NCI-H345 (cell line): ENCODE results near the gene ARRB2.
"Not testable (repeated sequence)": the region's sequence is repeated elsewhere in the genome, so short reads cannot be mapped to it uniquely, and the experiment has no call there.

Experiments
- DNase-seq: peaks from one replicate; lab custom pipeline; 2025; lab: John Stamatoyannopoulos, UW

The ARRB2 gene

GRCh38 chr17:4709794-4710692 lies at the start of gene ARRB2:
Gene ARRB2, plus strand, starts transcription at chr17:4710632. Its CDS starts 90 bp downstream, at chr17:4710722.
- peak; percentile 94 for DNase-seq

DNA sequence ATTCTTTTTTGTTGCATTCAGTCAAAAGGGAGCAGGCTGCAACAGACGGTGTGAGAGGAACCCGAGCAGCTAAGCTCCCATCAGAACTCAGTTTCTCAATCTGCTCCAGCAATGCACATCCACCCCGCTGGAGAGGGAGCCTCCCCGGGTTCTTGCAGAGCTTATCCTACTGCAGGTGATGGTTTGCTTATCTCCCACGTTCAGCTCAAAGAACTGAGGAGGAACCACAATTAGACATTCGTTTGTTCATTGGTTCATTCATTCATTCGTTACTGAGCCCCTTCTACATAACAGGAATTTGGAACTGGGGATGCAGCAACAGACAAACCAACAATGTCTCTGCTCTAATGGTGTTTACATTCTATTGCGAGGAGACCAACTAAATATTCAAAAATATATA lies 46.7 kb upstream of the ARRB2 start:
- no peak for DNase-seq

DNA sequence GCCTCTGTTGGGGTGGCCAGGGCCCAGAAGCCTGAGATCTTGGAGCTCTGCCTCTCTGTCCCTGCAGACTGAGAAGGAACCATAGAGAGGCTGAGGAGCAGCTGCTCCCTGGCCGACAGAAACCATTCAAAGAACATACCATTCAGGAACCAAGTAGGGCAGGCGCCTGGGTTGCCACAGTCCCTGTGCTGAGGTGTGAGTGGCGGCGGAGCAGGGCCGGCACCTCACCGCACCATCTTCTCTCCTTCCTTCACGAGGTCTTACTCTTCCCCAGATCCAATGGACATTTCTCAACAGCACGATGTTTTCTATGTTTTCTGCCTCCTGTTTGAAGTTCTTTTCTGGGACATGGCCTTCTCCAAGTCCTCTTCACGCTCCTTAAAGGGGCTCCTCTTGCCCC lies 46.2 kb upstream of the ARRB2 start:
- no peak for DNase-seq

GRCh38 chr17:4665027-4665426 lies 45.4 kb upstream of the ARRB2 start:
- DNase-seq = no peak

GRCh38 chr17:4666296-4666695 lies 44.1 kb upstream of the ARRB2 start:
- DNase-seq = no peak

DNA sequence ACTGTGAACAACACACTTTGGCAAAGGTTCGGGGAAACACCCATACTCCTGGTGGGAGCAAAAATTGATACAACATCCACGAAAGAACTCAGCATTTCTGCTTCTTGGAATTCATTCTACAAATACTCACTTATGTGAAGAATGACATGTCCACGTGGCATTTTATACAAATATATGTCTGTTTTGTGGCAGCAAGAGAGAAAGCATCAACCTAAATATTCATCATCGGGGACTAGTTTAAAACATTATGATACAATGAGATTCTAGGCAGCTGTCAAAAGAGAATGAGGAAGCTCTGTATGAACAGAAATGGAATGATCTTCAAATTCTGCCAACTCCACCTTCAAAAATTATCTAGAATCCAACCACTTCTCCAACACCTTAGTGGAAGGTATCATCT lies 43.3 kb upstream of the ARRB2 start:
- DNase-seq = no peak

DNA sequence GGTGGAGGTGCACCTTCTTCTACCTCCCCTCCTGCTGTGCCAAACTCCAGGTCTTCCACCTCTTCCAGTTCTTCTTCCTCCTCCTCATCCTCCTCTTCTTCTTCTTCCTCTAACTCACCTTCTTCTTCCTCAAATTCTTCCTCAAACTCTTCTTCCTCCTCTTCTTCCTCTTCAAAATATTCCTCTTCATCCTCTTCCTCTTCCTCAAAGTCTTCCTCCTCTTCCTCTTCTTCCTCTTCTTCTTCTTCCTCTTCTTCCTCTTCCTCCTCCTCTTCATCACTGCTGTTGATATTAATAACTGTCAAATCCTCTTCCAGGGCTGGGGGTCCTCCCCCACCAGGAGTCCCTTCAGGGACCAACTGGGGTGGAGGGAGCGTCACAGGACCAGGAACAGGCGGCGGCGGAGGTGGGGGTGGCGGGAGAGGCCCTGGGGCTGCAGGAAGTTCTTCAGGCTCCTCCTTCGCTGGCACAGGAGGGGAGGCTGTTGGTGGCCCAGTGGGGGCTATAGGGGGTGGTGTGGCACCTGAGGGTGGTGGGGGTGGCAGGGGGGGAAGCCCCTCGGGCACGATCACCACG lies 38.3 kb upstream of the ARRB2 start:
- no peak for DNase-seq

DNA sequence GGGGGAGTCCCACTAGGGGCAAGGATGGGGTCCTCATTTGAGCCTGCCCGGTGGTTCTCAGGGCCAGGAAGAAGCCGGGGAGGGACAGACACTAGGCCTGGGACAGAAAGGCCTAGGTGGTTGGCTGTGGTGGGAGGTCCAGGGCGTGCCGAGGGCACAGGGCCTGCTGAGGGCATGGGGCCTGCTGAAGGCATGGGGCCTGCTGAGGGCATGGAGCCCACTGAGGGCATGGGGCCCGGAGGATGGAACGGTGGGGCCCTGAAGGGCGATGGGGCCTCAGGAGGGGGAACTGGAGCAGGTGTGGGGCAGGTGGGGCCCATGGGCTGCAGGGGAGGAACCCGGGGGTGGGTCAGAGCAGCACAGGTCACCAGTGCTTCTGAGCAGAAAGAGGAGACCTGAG lies 37.7 kb upstream of the ARRB2 start:
- no peak for DNase-seq

GRCh38 chr17:4673169-4673568 lies 37.3 kb upstream of the ARRB2 start:
- no peak for DNase-seq

DNA sequence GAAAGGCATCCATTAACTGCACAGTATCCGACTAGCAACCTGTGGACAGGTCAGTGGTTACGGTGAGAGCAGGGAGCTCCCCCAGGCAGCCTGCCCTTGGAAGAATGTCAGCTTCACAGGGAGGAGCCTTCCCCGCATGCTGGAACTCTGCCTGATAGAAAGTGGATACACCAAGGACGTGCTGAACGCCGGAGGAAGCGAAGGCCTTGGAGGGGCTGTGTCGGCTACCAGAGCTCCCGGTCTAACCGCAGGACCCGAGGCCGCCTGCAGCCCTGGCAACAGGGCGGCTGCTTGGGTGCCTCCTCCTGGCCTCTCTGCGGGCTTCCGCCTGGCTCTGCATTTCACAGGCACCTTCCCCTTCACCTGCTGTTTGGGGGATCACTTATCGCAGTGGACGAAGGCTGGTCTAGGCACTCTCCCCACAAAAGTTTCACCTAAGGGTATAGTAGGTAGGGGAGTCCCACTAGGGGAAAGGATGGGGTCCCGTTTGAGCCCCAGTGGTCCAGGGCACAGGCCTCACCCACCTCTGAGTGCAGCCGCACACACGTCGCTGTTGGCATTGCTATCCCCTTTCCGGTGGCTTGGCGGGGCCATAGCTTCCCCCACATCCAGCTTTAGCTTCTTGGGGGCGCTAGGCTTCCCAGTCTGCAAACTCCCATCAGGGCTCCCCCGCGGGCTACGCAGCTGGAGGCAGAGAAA lies 36.3 kb upstream of the ARRB2 start:
- DNase-seq = no peak

DNA sequence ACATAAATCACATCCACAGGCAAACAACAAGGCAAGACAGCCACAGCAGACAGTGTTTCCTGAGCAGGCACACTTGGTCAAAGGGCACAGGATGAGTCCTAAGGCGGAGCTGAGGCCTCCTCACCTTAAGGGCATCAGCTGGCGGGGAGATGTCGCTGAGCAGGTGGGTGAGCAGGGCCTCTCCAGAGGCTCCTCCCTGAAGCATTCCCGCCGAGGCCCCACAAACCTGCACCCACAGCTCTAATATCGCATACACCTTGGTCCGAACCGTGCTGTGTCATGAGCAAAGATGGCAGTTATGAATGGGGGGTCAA lies 35.8 kb upstream of the ARRB2 start:
- no peak for DNase-seq

DNA sequence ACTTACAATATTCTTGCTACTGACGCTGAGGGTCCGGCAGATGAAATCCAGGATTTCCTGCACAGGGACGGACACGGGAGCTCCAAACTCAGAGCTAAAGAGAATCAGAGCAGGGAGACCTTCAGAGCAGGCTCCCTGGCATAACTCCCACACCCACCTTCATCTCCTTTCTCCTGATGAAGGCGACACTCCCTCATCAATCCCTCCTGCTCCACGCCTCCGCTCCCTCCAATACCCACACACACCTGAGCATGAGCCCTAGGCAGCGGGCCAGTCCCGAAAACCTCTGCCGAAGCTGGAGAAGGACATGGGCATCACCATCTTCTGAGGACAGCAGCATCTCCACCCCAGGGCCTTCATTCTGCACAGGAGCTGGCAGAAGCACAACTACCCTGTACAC lies 34.6 kb upstream of the ARRB2 start:
- DNase-seq = no peak

GRCh38 chr17:4676791-4677190 lies 33.6 kb upstream of the ARRB2 start:
- DNase-seq = no peak

- no peak for DNase-seq
These were observed 31.9 kb upstream of the ARRB2 start for GRCh38 chr17:4678448-4679026.

GRCh38 chr17:4679658-4680057 lies 30.8 kb upstream of the ARRB2 start:
- no peak for DNase-seq

DNA sequence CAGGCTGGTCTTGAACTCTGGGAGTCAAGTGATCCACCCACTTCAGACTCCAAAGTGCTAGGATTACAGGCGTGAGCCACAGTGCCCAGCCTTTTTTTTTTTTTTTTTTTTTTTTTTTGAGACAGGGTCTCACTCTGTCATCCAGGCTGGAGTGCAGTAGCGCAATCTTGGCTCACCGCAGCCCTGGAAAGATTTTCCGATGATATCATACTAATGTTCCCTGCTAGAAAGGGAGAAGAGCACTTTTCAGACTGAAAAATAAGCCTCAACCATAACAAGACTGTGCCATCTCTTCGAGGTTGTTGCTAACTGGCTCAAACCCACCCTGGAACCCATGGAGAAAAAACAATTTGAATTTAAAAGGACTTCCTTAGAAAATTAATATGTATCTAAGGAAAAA lies 26.7 kb upstream of the ARRB2 start:
- not testable (repeated sequence) for DNase-seq

- DNase-seq = not testable (repeated sequence)
These were observed 20.6 kb upstream of the ARRB2 start for GRCh38 chr17:4689872-4690271.

GRCh38 chr17:4690745-4691144 lies 19.7 kb upstream of the ARRB2 start:
- no peak for DNase-seq

DNA sequence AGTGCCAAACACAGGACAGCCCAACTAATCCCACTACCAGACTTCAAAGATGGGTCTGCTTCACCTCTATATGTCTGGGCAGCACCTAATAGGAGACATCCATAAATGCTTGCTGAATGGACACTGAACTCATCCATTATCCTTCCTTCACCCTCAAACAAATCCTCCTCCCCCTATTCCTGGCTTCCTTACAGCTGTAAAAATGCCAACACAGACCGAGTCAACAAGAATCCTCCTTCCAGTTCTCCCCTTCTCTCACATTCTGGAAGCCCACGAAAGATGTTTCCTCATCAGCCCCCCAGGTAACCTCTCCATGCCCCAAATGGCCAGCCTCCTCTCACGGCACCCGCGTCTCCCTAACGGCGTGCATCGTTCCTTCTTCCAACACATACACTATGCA lies 18.7 kb upstream of the ARRB2 start:
- DNase-seq = no peak

DNA sequence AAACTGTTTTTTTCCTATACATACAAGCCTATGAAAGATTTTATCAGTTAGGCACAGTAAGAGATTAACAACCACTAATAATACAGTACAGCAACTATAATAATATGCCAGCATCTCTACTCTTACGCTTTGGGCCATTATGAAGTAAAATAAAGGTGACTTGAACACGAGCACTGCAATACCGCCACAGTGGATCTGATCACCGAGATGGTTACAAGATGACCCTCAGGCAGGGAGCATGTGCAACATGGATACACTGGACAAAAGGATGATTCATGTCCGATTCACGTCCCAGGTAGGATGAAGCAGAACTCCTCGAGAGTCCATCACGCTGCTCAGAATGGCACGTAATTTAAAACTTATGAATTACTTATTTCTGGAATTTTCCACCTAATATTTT lies 17.0 kb upstream of the ARRB2 start:
- no peak for DNase-seq

DNA sequence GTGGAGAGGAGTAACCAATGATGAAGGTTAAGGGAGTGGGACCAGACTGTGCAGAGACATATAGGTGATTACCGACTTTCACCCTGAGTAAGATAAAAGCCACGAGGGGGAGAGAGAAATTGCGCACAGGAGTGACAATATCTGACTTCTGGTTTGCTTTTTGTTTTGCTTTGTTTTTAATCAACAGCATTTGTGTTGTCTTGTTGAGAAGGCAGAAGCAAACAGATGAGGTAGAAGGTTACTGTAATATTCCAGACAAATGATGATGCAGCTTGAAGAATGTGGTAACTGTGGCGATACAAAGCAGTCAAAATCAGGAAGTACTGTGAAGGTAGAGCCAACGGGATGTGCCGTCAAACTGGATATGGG lies 14.0 kb upstream of the ARRB2 start:
- DNase-seq = no peak

DNA sequence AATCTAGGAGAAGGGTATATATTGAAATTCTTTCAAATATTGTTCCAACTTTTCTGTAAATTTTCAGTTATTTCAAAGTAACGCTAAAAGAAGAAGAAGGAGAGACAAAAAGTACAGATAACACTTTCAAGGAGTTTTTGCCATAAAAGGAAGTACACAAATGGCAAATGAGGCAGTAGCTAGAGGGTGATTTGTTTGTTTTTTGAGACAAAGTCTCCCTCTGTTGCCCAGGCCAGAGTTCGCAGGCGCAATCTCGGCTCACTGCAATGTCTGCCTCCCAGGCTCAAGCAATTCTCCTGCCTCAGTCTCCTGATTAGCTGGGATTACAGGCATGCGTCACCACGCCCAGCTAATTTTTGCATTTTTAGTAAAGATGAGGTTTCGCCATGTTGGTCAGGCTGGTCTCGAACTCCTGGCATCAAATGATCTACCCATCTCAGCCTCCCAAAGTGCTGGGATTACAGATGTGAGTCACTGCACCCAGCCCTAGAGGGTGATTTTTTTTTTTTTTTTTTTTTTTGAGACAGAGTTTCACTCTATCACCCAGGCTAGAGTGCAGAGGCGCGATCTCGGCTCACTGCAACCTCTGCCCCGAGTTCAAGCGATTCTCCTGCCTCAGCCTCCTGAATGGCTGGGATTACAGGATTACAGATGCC lies 10.9 kb upstream of the ARRB2 start:
- not testable (repeated sequence) for DNase-seq
